ENCODE data around the gene TSPAN3. TPM values are rescaled to one million over a fixed set of nuclear protein-coding genes. Genes with fewer than 3 reads are reported as not detected.

Gene TSPAN3
- total RNA-seq, 1 experiment from 2014 or later, result 237 TPM

DNA sequence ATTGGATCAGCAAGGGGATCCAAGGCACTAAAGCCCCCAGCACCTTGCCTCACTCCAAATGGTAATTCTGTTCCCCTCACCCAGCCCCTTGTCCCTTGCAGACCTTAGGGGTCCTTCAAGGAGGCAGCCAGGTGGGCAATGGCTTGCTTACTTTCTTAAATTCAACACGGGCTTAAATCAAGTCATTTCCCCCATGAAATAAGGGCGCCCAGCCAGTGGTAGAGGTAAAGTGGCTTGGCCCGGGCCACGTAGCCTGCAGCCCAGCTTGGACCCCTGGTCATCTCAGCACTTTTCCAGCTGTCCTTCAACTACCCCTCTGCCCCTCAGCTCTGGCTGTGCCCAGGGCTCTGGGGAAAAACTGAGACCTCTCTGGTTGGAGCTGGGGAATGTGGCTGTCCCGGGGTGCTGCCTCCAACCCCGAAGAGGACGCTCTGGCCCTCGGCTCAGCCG is 74.8 kb downstream of the TSPAN3 start:
- H3K4me3 ChIP-seq (ENCODE audit: low read depth, low read length), result no peak overlapping the region
- POLR2A ChIA-PET, result no interaction called here
- Mint-ChIP-seq H3K36me3 (ENCODE audit: insufficient read depth, unreplicated experiment) (no peaks in the 10 kb centered on the region), H3K27ac (ENCODE audit: unreplicated experiment) (no peak overlapping the region), H3K27me3 (ENCODE audit: insufficient read depth, unreplicated experiment) (no peaks in the 10 kb centered on the region), H3K4me1 (ENCODE audit: low read depth, unreplicated experiment) (no peaks in the 10 kb centered on the region), H3K9me3 (ENCODE audit: unreplicated experiment) (no peaks in the 10 kb centered on the region), H3K4me3 (ENCODE audit: unreplicated experiment) (no peak overlapping the region)
- TF ChIP-seq, protein P1, sequence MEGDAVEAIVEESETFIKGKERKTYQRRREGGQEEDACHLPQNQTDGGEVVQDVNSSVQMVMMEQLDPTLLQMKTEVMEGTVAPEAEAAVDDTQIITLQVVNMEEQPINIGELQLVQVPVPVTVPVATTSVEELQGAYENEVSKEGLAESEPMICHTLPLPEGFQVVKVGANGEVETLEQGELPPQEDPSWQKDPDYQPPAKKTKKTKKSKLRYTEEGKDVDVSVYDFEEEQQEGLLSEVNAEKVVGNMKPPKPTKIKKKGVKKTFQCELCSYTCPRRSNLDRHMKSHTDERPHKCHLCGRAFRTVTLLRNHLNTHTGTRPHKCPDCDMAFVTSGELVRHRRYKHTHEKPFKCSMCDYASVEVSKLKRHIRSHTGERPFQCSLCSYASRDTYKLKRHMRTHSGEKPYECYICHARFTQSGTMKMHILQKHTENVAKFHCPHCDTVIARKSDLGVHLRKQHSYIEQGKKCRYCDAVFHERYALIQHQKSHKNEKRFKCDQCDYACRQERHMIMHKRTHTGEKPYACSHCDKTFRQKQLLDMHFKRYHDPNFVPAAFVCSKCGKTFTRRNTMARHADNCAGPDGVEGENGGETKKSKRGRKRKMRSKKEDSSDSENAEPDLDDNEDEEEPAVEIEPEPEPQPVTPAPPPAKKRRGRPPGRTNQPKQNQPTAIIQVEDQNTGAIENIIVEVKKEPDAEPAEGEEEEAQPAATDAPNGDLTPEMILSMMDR (IDR thresholded peaks at IDR 0.05; ENCODE audit: insufficient read depth in 1 of 2, low read depth in 1 of 2, low read length in 1 of 2, severe bottlenecking in 1 of 2, unreplicated experiment in 1 of 2), result no peak
- intact Hi-C loops (cut with micrococcal nuclease; ENCODE audit: unreplicated experiment), result no loop called here
- no TSS peak for BruUV-seq (replicated peaks)
- CTCF ChIA-PET, result no interaction called here
- H3K4me1 ChIP-seq, result no peaks in the 10 kb centered on the region
- H3K9me3 ChIP-seq, result no peaks in the 10 kb centered on the region
- DNase-seq, result no peak
- no peaks in the 10 kb centered on the region for H3K36me3 ChIP-seq (ENCODE audit: control insufficient read depth, insufficient read depth, low read length)
- H3K27me3 ChIP-seq (replicated peaks; ENCODE audit: control insufficient read depth, insufficient read depth, low read length), result no peaks in the 10 kb centered on the region

DNA sequence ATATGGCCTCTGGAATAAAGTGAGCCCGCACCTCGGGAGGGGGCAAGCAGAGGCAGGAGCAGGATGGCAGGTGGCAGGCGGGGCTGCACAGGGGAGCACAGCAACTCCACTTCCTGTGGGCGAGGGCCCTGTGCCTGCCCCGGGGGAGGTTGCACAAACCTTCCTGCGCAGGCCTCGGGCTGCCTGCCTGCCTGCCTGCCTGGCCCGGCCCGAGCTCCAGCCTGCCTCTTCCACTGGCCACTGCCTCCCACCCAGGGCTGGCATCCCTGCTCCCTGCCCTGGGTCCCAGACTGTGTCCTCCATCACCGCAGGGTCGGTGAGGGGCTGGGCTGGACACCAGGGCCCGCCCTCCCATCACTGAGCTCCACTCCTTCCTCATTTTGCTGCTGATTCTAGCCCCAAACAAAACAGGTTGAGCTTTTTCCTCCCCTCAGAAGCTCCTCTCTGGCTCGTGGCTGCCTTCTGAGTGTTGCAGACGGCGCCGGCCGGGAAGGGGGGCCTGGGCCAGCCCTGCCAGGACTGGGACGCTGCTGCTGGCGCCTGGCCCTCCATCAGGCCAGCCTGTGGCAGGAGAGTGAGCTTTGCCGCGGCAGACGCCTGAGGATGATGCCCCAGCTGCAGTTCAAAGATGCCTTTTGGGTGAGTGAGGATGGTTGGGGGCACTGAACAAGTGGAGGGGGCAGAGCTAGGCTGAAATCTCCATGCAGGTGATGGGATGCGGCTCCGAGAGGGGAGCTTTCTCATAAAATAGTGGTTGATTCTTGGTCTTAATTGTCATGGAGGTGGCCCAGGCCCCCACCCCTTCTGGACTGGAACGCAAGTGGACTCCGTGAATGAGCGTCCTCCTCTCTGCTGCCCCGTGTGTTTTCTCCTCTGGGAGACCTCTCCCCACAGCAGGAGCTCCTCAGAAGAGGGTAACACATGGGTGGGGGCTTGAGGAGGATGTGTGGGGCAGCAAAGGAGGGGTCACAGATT is 75.7 kb downstream of the TSPAN3 start, which contains the start of gene PSTPIP1:
Gene PSTPIP1 (plus strand): TSS at position 156 of the 975 bp plus-strand sequence. CDS start 448 bp downstream, at position 604.
- Histone ChIP-seq H3K4me1 (no peaks in the 10 kb centered on the region), H3K9me3 (no peaks in the 10 kb centered on the region), H3K4me3 (ENCODE audit: low read depth, low read length) (no peak within 1 kb of the TSS), H3K27me3 (replicated peaks; ENCODE audit: control insufficient read depth, insufficient read depth, low read length) (no peaks in the 10 kb centered on the region), H3K36me3 (ENCODE audit: control insufficient read depth, insufficient read depth, low read length) (no peaks in the 10 kb centered on the region)
- no peaks in the 10 kb centered on the region for H3K4me1 Mint-ChIP-seq (ENCODE audit: low read depth, unreplicated experiment)
- H3K9me3 Mint-ChIP-seq (ENCODE audit: unreplicated experiment), result no peaks in the 10 kb centered on the region
- H3K36me3 Mint-ChIP-seq (ENCODE audit: insufficient read depth, unreplicated experiment), result no peaks in the 10 kb centered on the region
- no peaks in the 10 kb centered on the region for H3K27me3 Mint-ChIP-seq (ENCODE audit: insufficient read depth, unreplicated experiment)
- no peak within 1 kb of the TSS for H3K4me3 Mint-ChIP-seq (ENCODE audit: unreplicated experiment)
- BruUV-seq (replicated peaks), result no TSS peak
- POLR2A ChIA-PET, result no interaction called here
- DNase-seq, result peak in 1 of 2 experiments; percentile 19
- H3K27ac Mint-ChIP-seq (ENCODE audit: unreplicated experiment), result no peak within 1 kb of the TSS
- TF ChIP-seq, protein P1 (IDR thresholded peaks at IDR 0.05; ENCODE audit: insufficient read depth in 1 of 2, low read depth in 1 of 2, low read length in 1 of 2, severe bottlenecking in 1 of 2, unreplicated experiment in 1 of 2), result no peak
- intact Hi-C loops (cut with micrococcal nuclease; ENCODE audit: unreplicated experiment), result no loop called here
- CTCF ChIA-PET, result interaction anchor here (0.8 kb wide), 1 partner anchor 27 kb away, joined by 4 read pairs; no protein-coding TSS in a partner anchor

DNA sequence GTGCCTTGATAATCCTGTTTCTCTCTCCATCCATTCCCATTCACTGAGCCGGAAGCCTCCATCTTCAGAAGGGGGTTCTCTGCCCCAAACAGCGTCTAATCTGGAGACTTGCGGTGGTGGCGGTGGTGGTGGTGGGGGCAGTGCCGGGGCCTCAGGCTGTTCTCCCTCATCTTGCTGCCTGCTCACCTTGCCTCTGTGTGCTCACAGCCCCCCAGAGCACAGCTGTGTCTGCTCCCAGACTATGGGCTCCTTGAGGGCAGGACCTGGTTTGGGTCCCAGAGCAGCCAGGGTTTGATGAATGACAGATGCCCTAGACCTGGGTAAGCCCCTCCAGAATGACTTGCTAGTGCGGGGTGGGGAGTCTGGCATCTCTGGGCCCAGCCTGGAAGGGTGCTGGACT is 76.4 kb downstream of the TSPAN3 start:
- H3K27me3 Mint-ChIP-seq (ENCODE audit: insufficient read depth, unreplicated experiment), result no peaks in the 10 kb centered on the region
- no peaks in the 10 kb centered on the region for H3K36me3 Mint-ChIP-seq (ENCODE audit: insufficient read depth, unreplicated experiment)
- H3K4me1 Mint-ChIP-seq (ENCODE audit: low read depth, unreplicated experiment), result no peaks in the 10 kb centered on the region
- BruUV-seq (replicated peaks), result no TSS peak
- H3K9me3 Mint-ChIP-seq (ENCODE audit: unreplicated experiment), result no peaks in the 10 kb centered on the region
- H3K27ac Mint-ChIP-seq (ENCODE audit: unreplicated experiment), result no peak overlapping the region
- intact Hi-C loops (cut with micrococcal nuclease; ENCODE audit: unreplicated experiment), result no loop called here
- H3K9me3 ChIP-seq, result no peaks in the 10 kb centered on the region
- no peak overlapping the region for H3K4me3 ChIP-seq (ENCODE audit: low read depth, low read length)
- no peak overlapping the region for H3K4me3 Mint-ChIP-seq (ENCODE audit: unreplicated experiment)
- no peaks in the 10 kb centered on the region for H3K36me3 ChIP-seq (ENCODE audit: control insufficient read depth, insufficient read depth, low read length)
- H3K4me1 ChIP-seq, result no peaks in the 10 kb centered on the region
- CTCF ChIA-PET, result no interaction called here
- no peaks in the 10 kb centered on the region for H3K27me3 ChIP-seq (replicated peaks; ENCODE audit: control insufficient read depth, insufficient read depth, low read length)
- POLR2A ChIA-PET, result no interaction called here
- no peak for DNase-seq
- TF ChIP-seq, protein P1 (IDR thresholded peaks at IDR 0.05; ENCODE audit: insufficient read depth in 1 of 2, low read depth in 1 of 2, low read length in 1 of 2, severe bottlenecking in 1 of 2, unreplicated experiment in 1 of 2), result no peak

Data from Caco-2 (cell line).